SK-N-SH (cell line): ENCODE results near the gene CCDC30. TPM values are rescaled to one million over a fixed set of nuclear protein-coding genes. Genes with fewer than 3 reads are reported as not detected.

Experiments used
- CTCF ChIA-PET: fragments of 300-600, 350-600 bp; formaldehyde crosslinking; extraction: SDS; loops from one replicate; lab custom pipeline; 2021; lab: Yijun Ruan, JAX
- POLR2A ChIA-PET: fragments of 350-600 bp; sonication (Branson Sonifier 250); formaldehyde crosslinking; extraction: SDS; loops from one replicate; lab custom pipeline; 2020; ENCODE audit warnings: antibody characterized with exemption, inconsistent platforms; lab: Yijun Ruan, JAX
- DNase-seq: peaks from one replicate; pipeline ENCODE4 v3.0.0; 2012
- H2AFZ ChIP-seq: fragments of 200-600 bp; sonication (generic); 2 replicates; pipeline ENCODE4 v1.8.1; 2016; ENCODE audit warnings: antibody characterized with exemption, mild to moderate bottlenecking, low read depth
- H3F3A ChIP-seq: fragments of 200-600 bp; sonication (generic); replicated peaks from 2 replicates; pipeline ENCODE3; 2016; ENCODE audit warnings: antibody characterized with exemption, mild to moderate bottlenecking; ENCODE audit not compliant: insufficient read depth
- H3K27ac ChIP-seq, 2 experiments: fragments of 200-500 bp in 1 of 2; fragments of 200-600 bp in 1 of 2; sonication (Bioruptor generic) in 1 of 2; sonication (generic), shearing (Covaris generic) in 1 of 2; 2 replicates each; pipeline versions ENCODE4 v1.5.1 to v1.6.1; 2014 to 2016; ENCODE audit warnings: low read depth in 2 of 2, inconsistent platforms in 1 of 2, low read length in 1 of 2, mild to moderate bottlenecking in 1 of 2, mixed read lengths in 1 of 2
- H3K27me3 ChIP-seq: fragments of 200-600 bp; sonication (generic), shearing (Covaris generic); 2 replicates; pipeline ENCODE4 v1.6.1; 2016; ENCODE audit warnings: mixed run types; ENCODE audit not compliant: insufficient read depth
- H3K36me3 ChIP-seq, 2 experiments: fragments of 200-500 bp in 1 of 2; fragments of 200-600 bp in 1 of 2; sonication (Bioruptor generic) in 1 of 2; sonication (generic) in 1 of 2; replicated peaks in 1 of 2; 2 replicates each; pipeline versions ENCODE3 to v1.5.1; 2014 to 2016; ENCODE audit warnings: low read length in 1 of 2, mild to moderate bottlenecking in 1 of 2; ENCODE audit not compliant: insufficient read depth in 2 of 2, control insufficient read depth in 1 of 2
- H3K4me1 ChIP-seq, 2 experiments: fragments of 200-500 bp in 1 of 2; fragments of 200-600 bp in 1 of 2; sonication (Bioruptor generic) in 1 of 2; sonication (generic), shearing (Covaris generic) in 1 of 2; 2 replicates each; pipeline versions ENCODE4 v1.5.1 to v1.6.1; 2014 to 2016; ENCODE audit warnings: low read depth in 1 of 2, low read length in 1 of 2, mixed run types in 1 of 2; ENCODE audit not compliant: insufficient read depth in 2 of 2, control insufficient read depth in 1 of 2
- H3K4me2 ChIP-seq: fragments of 200-600 bp; sonication (generic), shearing (Covaris generic); 2 replicates; pipeline ENCODE4 v1.6.1; 2017; ENCODE audit warnings: mixed run types
- H3K4me3 ChIP-seq, 2 experiments: fragments of 200-500 bp in 1 of 2; fragments of 200-600 bp in 1 of 2; sonication (Bioruptor generic) in 1 of 2; sonication (generic), shearing (Covaris generic) in 1 of 2; 2 replicates each; pipeline versions ENCODE4 v1.5.1 to v1.8.1; 2014 to 2016; ENCODE audit warnings: low read depth in 2 of 2, inconsistent platforms in 1 of 2, low read length in 1 of 2, mild to moderate bottlenecking in 1 of 2, mixed read lengths in 1 of 2, moderate library complexity in 1 of 2
- H3K79me2 ChIP-seq: fragments of 200-600 bp; sonication (generic); 2 replicates; pipeline ENCODE4 v1.8.1; 2017; ENCODE audit warnings: mild to moderate bottlenecking; ENCODE audit not compliant: insufficient read depth
- H3K9ac ChIP-seq: fragments of 200-600 bp; sonication (generic); 2 replicates; pipeline ENCODE4 v1.6.1; 2017; ENCODE audit warnings: mixed run types
- H3K9me2 ChIP-seq: fragments of 200-600 bp; sonication (generic); 2 replicates; pipeline ENCODE4 v1.6.1; 2017; ENCODE audit warnings: mixed run types
- H3K9me3 ChIP-seq: fragments of 200-600 bp; sonication (generic); 2 replicates; pipeline ENCODE4 v1.6.1; 2017; ENCODE audit warnings: mixed run types, mild to moderate bottlenecking, moderate library complexity
- H4K20me1 ChIP-seq: fragments of 200-600 bp; sonication (generic); 2 replicates; pipeline ENCODE4 v1.6.1; 2017; ENCODE audit warnings: mild to moderate bottlenecking, mixed run types; ENCODE audit not compliant: insufficient read depth
- CHD2 ChIP-seq: fragments of 150-350 bp; IDR thresholded peaks from 2 replicates; pipeline ENCODE4 v1.6.1; 2018; ENCODE audit warnings: low read length; ENCODE audit not compliant: partially characterized antibody
- EP300 ChIP-seq, 2 experiments: IDR thresholded peaks; 2 replicates each; pipeline versions ENCODE4 v1.4.0 to v1.6.1; 2012; ENCODE audit warnings: borderline replicate concordance in 1 of 2, low read depth in 1 of 2, low read length in 1 of 2
- EZH2phosphoT487 ChIP-seq: fragments of 200-600 bp; sonication (generic); IDR thresholded peaks from 2 replicates; pipeline ENCODE4 v1.6.1; 2017; ENCODE audit warnings: low read depth, mixed run types, mild to moderate bottlenecking, antibody characterized with exemption, moderate library complexity, borderline replicate concordance
- FOSL2 ChIP-seq: IDR thresholded peaks from 2 replicates; pipeline ENCODE4 v1.4.0; 2012; ENCODE audit warnings: low read depth, mild to moderate bottlenecking, moderate library complexity, borderline replicate concordance
- FOXM1 ChIP-seq: IDR thresholded peaks from 2 replicates; pipeline ENCODE4 v1.4.0; 2012; ENCODE audit warnings: low read depth, mild to moderate bottlenecking
- GATA2 ChIP-seq: sonication (generic); formaldehyde crosslinking; IDR thresholded peaks from 2 replicates; pipeline ENCODE4 v1.5.0; 2020; ENCODE audit warnings: mild to moderate bottlenecking, missing genetic modification reagents
- JUND ChIP-seq: IDR thresholded peaks from 2 replicates; pipeline ENCODE4 v1.4.0; 2012
- MXI1 ChIP-seq: IDR thresholded peaks from 2 replicates; pipeline ENCODE4 v1.6.1; 2012; ENCODE audit warnings: mild to moderate bottlenecking, low read depth, low read length, improper control_type of control experiment
- NFIC ChIP-seq: IDR thresholded peaks from 2 replicates; pipeline ENCODE4 v1.4.0; 2012; ENCODE audit warnings: borderline replicate concordance
- NRF1 ChIP-seq: IDR thresholded peaks from 2 replicates; pipeline ENCODE4 v1.6.1; 2012; ENCODE audit warnings: low read depth, mild to moderate bottlenecking, low read length
- RCOR1 ChIP-seq: fragments of 150-350 bp; IDR thresholded peaks from 2 replicates; pipeline ENCODE4 v1.6.1; 2017; ENCODE audit warnings: antibody characterized with exemption, low read length
- RFX5 ChIP-seq: IDR thresholded peaks from 2 replicates; pipeline ENCODE4 v1.6.1; 2012; ENCODE audit warnings: mild to moderate bottlenecking, improper control_type of control experiment, low read length
- SIN3A ChIP-seq: IDR thresholded peaks from 2 replicates; pipeline ENCODE4 v1.6.1; 2012; ENCODE audit warnings: low read depth, mild to moderate bottlenecking, low read length, moderate library complexity, borderline replicate concordance
- YY1 ChIP-seq: IDR thresholded peaks from 2 replicates; pipeline ENCODE4 v1.4.0; 2012; ENCODE audit warnings: low read depth, mild to moderate bottlenecking
- WGBS: methylation state at CpG from one replicate; pipeline ENCODE4 v1.1.6; 2017; ENCODE audit warnings: low lambda C conversion rate; 5-methylcytosine and 5-hydroxymethylcytosine counted together
- polyA plus RNA-seq, 3 experiments: library from polyadenylated mRNA; depleted of rRNA; stranded (reverse); fragments of >200 nt; gene quantifications; 2 replicates each; pipeline ENCODE4 v1.2.3, GENCODE V29; 2012
- TF ChIP-seq, protein P1 (sequence below): fragments of 200-600 bp; sonication (generic); IDR thresholded peaks from 2 replicates; pipeline ENCODE4 v1.6.1; 2017; ENCODE audit warnings: antibody characterized with exemption, mild to moderate bottlenecking, moderate library complexity
- TF ChIP-seq, protein P2 (sequence below): IDR thresholded peaks from 2 replicates; pipeline ENCODE4 v1.6.1; 2012; ENCODE audit warnings: mild to moderate bottlenecking, low read depth, low read length, moderate library complexity

CCDC30 gene
- polyA plus RNA-seq, 1 of the 3 experiments (the other 2 are of a cell fraction) = 0.94 TPM

DNA sequence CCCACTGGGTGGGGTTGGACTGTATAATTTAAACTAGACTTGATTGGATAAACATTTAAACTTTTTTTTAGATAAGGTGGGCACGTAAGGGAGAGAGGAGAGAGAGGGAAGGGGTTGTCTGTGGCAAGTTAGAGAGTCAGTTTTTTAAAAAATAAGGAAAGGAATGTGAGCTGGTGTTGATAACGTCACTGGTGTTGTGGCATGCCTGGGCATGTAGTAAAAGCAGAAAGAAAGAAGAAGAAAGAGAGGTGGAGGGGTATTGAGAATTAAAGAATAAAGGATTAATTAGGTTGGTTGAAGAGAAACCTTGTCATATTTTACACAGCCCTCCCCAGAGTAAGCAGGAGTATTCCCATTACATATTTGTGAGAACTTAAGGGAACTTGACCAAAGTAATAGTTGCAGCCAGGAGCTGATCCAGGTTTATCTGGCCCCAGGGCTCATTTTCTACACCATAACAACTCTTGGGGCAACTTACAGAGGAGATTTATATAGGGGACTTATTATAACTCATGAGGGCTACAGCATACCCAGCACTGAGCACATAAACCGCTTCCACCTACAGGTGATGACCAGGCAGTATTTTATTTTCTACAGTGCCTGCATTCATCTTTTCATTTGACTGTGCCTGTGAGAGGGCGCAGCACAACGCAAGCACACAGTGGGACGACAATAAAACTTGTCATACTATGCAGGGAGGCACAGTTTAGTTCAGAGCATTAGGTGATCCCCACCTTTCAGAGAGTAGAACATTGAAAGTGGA, 70.2 kb downstream of the CCDC30 start:
- H3K27ac ChIP-seq = no peak overlapping the region
- H3K9ac ChIP-seq = no peak overlapping the region
- H4K20me1 ChIP-seq = no peaks in the 10 kb centered on the region
- DNase-seq = no peak
- POLR2A ChIA-PET = no interaction called here
- H3K9me3 ChIP-seq = no peaks in the 10 kb centered on the region
- no peak overlapping the region for H2AFZ ChIP-seq
- no peak overlapping the region for H3K4me3 ChIP-seq
- CTCF ChIA-PET = interaction anchor here (1.0 to 1.2 kb wide), 2 partner anchors 14 to 45 kb away, joined by 3 read pairs; no protein-coding TSS in a partner anchor
- H3K4me2 ChIP-seq = no peak overlapping the region
- H3K27me3 ChIP-seq = no peaks in the 10 kb centered on the region
- no peaks in the 10 kb centered on the region for H3K9me2 ChIP-seq
- no peaks in the 10 kb centered on the region for H3K4me1 ChIP-seq
- H3K36me3 ChIP-seq = no peaks in the 10 kb centered on the region
- H3K79me2 ChIP-seq = no peaks in the 10 kb centered on the region
- WGBS = 67% methylated on average over 5 of the region's 6 CpGs
- TF ChIP-seq NRF1 (no peak), RCOR1 (no peak), FOSL2 (no peak), RFX5 (no peak), FOXM1 (no peak), GATA2 (CRISPR knock-in tag) (no peak), CHD2 (no peak), NFIC (no peak)
- TF ChIP-seq, protein P1, sequence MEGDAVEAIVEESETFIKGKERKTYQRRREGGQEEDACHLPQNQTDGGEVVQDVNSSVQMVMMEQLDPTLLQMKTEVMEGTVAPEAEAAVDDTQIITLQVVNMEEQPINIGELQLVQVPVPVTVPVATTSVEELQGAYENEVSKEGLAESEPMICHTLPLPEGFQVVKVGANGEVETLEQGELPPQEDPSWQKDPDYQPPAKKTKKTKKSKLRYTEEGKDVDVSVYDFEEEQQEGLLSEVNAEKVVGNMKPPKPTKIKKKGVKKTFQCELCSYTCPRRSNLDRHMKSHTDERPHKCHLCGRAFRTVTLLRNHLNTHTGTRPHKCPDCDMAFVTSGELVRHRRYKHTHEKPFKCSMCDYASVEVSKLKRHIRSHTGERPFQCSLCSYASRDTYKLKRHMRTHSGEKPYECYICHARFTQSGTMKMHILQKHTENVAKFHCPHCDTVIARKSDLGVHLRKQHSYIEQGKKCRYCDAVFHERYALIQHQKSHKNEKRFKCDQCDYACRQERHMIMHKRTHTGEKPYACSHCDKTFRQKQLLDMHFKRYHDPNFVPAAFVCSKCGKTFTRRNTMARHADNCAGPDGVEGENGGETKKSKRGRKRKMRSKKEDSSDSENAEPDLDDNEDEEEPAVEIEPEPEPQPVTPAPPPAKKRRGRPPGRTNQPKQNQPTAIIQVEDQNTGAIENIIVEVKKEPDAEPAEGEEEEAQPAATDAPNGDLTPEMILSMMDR = no peak
- no peaks in the 10 kb centered on the region for H3F3A ChIP-seq

DNA sequence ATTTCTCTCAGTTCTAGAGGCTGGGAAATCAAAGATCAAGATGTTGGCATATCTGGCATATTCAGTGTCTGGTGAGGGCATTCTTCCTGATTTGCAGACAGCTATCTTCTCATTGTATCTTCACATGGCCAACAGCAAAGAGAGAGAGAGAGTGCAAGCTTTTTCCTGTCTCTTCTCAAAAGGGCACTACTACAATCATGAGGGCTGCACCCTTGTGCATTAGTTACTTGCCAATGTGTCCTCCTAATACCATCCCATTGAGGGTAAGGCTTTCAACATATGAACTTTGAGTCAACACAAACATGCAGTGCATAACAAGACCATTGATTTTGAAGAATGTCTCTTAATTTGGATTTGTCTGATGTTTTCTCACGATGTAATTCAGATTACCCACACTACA, 78.0 kb downstream of the CCDC30 start:
- Histone ChIP-seq H3K27me3 (no peaks in the 10 kb centered on the region), H3K79me2 (no peaks in the 10 kb centered on the region), H3K4me3 (no peak overlapping the region)
- TF ChIP-seq SIN3A (no peak), EP300 (IDR thresholded peaks at IDR 0.05; ENCODE audit: borderline replicate concordance in 1 of 2, low read depth in 1 of 2, low read length in 1 of 2) (no peak), YY1 (no peak), CHD2 (no peak), MXI1 (no peak), EZH2phosphoT487 (no peak), RCOR1 (no peak), JUND (no peak)
- TF ChIP-seq, protein P2, sequence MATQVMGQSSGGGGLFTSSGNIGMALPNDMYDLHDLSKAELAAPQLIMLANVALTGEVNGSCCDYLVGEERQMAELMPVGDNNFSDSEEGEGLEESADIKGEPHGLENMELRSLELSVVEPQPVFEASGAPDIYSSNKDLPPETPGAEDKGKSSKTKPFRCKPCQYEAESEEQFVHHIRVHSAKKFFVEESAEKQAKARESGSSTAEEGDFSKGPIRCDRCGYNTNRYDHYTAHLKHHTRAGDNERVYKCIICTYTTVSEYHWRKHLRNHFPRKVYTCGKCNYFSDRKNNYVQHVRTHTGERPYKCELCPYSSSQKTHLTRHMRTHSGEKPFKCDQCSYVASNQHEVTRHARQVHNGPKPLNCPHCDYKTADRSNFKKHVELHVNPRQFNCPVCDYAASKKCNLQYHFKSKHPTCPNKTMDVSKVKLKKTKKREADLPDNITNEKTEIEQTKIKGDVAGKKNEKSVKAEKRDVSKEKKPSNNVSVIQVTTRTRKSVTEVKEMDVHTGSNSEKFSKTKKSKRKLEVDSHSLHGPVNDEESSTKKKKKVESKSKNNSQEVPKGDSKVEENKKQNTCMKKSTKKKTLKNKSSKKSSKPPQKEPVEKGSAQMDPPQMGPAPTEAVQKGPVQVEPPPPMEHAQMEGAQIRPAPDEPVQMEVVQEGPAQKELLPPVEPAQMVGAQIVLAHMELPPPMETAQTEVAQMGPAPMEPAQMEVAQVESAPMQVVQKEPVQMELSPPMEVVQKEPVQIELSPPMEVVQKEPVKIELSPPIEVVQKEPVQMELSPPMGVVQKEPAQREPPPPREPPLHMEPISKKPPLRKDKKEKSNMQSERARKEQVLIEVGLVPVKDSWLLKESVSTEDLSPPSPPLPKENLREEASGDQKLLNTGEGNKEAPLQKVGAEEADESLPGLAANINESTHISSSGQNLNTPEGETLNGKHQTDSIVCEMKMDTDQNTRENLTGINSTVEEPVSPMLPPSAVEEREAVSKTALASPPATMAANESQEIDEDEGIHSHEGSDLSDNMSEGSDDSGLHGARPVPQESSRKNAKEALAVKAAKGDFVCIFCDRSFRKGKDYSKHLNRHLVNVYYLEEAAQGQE = no peak
- TF ChIP-seq, all 33 proteins: peak for 0
- Histone ChIP-seq H3K9ac (no peak overlapping the region), H4K20me1 (no peaks in the 10 kb centered on the region), H3F3A (no peaks in the 10 kb centered on the region), H3K27ac (no peak overlapping the region), H3K9me2 (no peaks in the 10 kb centered on the region), H3K36me3 (no peaks in the 10 kb centered on the region), H2AFZ (no peak overlapping the region), H3K9me3 (no peaks in the 10 kb centered on the region), H3K4me2 (no peak overlapping the region), H3K4me1 (no peaks in the 10 kb centered on the region)
- POLR2A ChIA-PET = no interaction called here
- DNase-seq = no peak
- CTCF ChIA-PET = no interaction called here
- WGBS = 21% methylated on average over 1 of the region's 1 CpG
